Transverse colon (tissue), 4 donors: Measurements from ENCODE around the gene HIP1R. TPM values are rescaled to one million over a fixed set of nuclear protein-coding genes. Genes with fewer than 3 reads are reported as not detected.

Experiments used
- DNase-seq: peaks from one replicate; pipeline ENCODE4 v3.0.0-alpha.2; 2019
- H3K27ac ChIP-seq, 4 donors: fragments of 200-600 bp; sonication (generic); 2 replicates each; pipeline ENCODE4 v1.5.1; 2016 to 2018; ENCODE audit warnings: inconsistent platforms in 4 of 4
- H3K27me3 ChIP-seq: fragments of 200-600 bp; sonication (generic); 2 replicates; pipeline ENCODE4 v1.5.1; 2017; ENCODE audit warnings: inconsistent platforms
- H3K36me3 ChIP-seq, 4 donors: fragments of 200-600 bp; sonication (generic); 2 replicates each; pipeline ENCODE4 v1.5.1; 2017 to 2019; ENCODE audit warnings: inconsistent platforms in 4 of 4
- H3K4me1 ChIP-seq, 4 donors: fragments of 200-600 bp; sonication (generic); 2 replicates each; pipeline ENCODE4 v1.5.1; 2017 to 2020; ENCODE audit warnings: inconsistent platforms in 4 of 4
- H3K4me3 ChIP-seq, 4 donors: fragments of 200-600 bp; sonication (generic); 1 replicate in 1 of 4; 2 replicates in 3 of 4; pipeline versions ENCODE4 v1.5.1 to v1.6.1; 2017 to 2019; ENCODE audit warnings: inconsistent platforms in 4 of 4
- H3K9me3 ChIP-seq, 2 donors: fragments of 200-600 bp; sonication (generic); 2 replicates each; pipeline ENCODE4 v1.5.1; 2017 to 2019; ENCODE audit warnings: inconsistent platforms in 2 of 2
- CTCF ChIP-seq, 5 experiments: fragments of 200-600 bp in 3 of 5; fragments of 450-650 bp in 2 of 5; sonication (generic) in 3 of 5; IDR thresholded peaks; 1 replicate in 2 of 5; 2 replicates in 3 of 5; pipeline ENCODE4 v1.5.1; 2016 to 2017; ENCODE audit warnings: antibody characterized with exemption in 5 of 5, inconsistent platforms in 3 of 5, mild to moderate bottlenecking in 2 of 5, moderate library complexity in 1 of 5
- EP300 ChIP-seq: sonication (generic); formaldehyde crosslinking; IDR thresholded peaks from one replicate; pipeline ENCODE4 v1.6.1; 2017; ENCODE audit warnings: antibody characterized with exemption, low read depth
- POLR2A ChIP-seq: fragments of 450-650 bp; IDR thresholded peaks from one replicate; pipeline ENCODE4 v1.6.1; 2016; ENCODE audit warnings: antibody characterized with exemption, mild to moderate bottlenecking, moderate library complexity
- POLR2AphosphoS5 ChIP-seq, 3 donors: sonication (generic); formaldehyde crosslinking; IDR thresholded peaks; one replicate each; pipeline ENCODE4 v1.6.1; 2016; ENCODE audit warnings: antibody characterized with exemption in 3 of 3
- WGBS, 2 donors: methylation state at CpG; one replicate each; pipeline ENCODE4 v1.1.5; 2018; ENCODE audit warnings: low coverage in 1 of 2; 5-methylcytosine and 5-hydroxymethylcytosine counted together
- in situ Hi-C, 4 donors: fragments of 200-750 bp; cut with MboI; loops; one replicate each; pipeline versions ENCODE4 v1.15.0 to v1.15.1; 2017; ENCODE audit warnings: low sequenced_read_pairs in 3 of 4, low pct_ligation_motif_present in 1 of 4, low pct_unique_long_range_greater_than_20kb in 1 of 4
- intact Hi-C: fragments of 100-400 bp; cut with DNase I; formaldehyde crosslinking; loops from one replicate; pipeline ENCODE4 v1.15.1; 2023; ENCODE audit warnings: low total_unique reads
- total RNA-seq, 4 donors: library from RNA; depleted of rRNA; stranded (reverse); fragments of >200 nt; gene quantifications; one replicate each; pipeline ENCODE4 v1.1.0, GENCODE V29; 2016

HIP1R gene
- total RNA-seq, 4 donors from 2014 or later: 72.4 to 459 (median 146) TPM

GRCh38 chr12:122848471-122849351 lies 13.5 kb downstream of the HIP1R start:
- TF ChIP-seq EP300 (no peak), CTCF (IDR thresholded peaks at IDR 0.05) (no peak), POLR2A (no peak), POLR2AphosphoS5 (IDR thresholded peaks at IDR 0.05) (no peak)
- in situ Hi-C loops: no loop called here
- H3K36me3 ChIP-seq: no peaks in the 10 kb centered on the region
- peaks cover 0 to 2% (median 0%) of the 10 kb centered on the region in 4 donors for H3K4me1 ChIP-seq
- H3K27ac ChIP-seq: no peak overlapping the region
- 86% methylated on average over 15 of the region's 36 CpGs; no CpG with 5 or more reads in 1 of the 2 donors for WGBS, 2 donors
- DNase-seq: no peak
- no peaks in the 10 kb centered on the region for H3K9me3 ChIP-seq
- no peak overlapping the region for H3K4me3 ChIP-seq
- intact Hi-C loops: no loop called here
- no peaks in the 10 kb centered on the region for H3K27me3 ChIP-seq

GRCh38 chr12:122849352-122850047 lies 14.2 kb downstream of the HIP1R start:
- in situ Hi-C loops: loop anchor here in 2 of 4 donors (25.0 kb wide), 1 partner anchor 388 kb away; the partner anchor contains the start of genes MPHOSPH9 (in 2 of the 2) and MTRFR (in 2 of the 2)
- 89 to 94% methylated on average over 3 to 26 of the region's 26 CpGs for WGBS, 2 donors
- no peak for DNase-seq
- Histone ChIP-seq H3K9me3 (no peaks in the 10 kb centered on the region), H3K4me3 (no peak overlapping the region), H3K27ac (no peak overlapping the region), H3K4me1 (peaks cover 0 to 2% (median 0%) of the 10 kb centered on the region in 4 donors), H3K36me3 (no peaks in the 10 kb centered on the region), H3K27me3 (no peaks in the 10 kb centered on the region)
- intact Hi-C loops: no loop called here
- no peak for TF ChIP-seq POLR2AphosphoS5 (IDR thresholded peaks at IDR 0.05)
- TF ChIP-seq POLR2A: no peak
- TF ChIP-seq CTCF (IDR thresholded peaks at IDR 0.05): no peak
- no peak for TF ChIP-seq EP300

- Histone ChIP-seq H3K27ac (no peak overlapping the region), H3K9me3 (no peaks in the 10 kb centered on the region), H3K27me3 (no peaks in the 10 kb centered on the region), H3K36me3 (no peaks in the 10 kb centered on the region), H3K4me3 (no peak overlapping the region), H3K4me1 (peaks cover 0 to 2% (median 0%) of the 10 kb centered on the region in 4 donors)
- no peak for DNase-seq
- 95% methylated on average over 10 of the region's 14 CpGs; no CpG with 5 or more reads in 1 of the 2 donors for whole genome bisulfite sequencing, 2 donors
- TF ChIP-seq EP300 (no peak), POLR2AphosphoS5 (IDR thresholded peaks at IDR 0.05) (no peak), POLR2A (no peak), CTCF (IDR thresholded peaks at IDR 0.05) (no peak)
- in situ Hi-C loops: loop anchor here in 2 of 4 donors (25.0 kb wide), 1 partner anchor 387 kb away; the partner anchor contains the start of genes MPHOSPH9 (in 2 of the 2) and MTRFR (in 2 of the 2)
- intact Hi-C loops: no loop called here
Measured at GRCh38 chr12:122850048-122850445, 14.8 kb downstream of the HIP1R start.
